ENCODE results near the gene IL1R1. TPM values are rescaled to one million over a fixed set of nuclear protein-coding genes. Genes with fewer than 3 reads are reported as not detected.

Gene IL1R1
- total and polyA plus RNA-seq, 10 of the 15 experiments (the other 5 are each of a cell fraction or from before 2014, with no cell fraction given): 0.17 to 13.2 (median 0.53) TPM

DNA sequence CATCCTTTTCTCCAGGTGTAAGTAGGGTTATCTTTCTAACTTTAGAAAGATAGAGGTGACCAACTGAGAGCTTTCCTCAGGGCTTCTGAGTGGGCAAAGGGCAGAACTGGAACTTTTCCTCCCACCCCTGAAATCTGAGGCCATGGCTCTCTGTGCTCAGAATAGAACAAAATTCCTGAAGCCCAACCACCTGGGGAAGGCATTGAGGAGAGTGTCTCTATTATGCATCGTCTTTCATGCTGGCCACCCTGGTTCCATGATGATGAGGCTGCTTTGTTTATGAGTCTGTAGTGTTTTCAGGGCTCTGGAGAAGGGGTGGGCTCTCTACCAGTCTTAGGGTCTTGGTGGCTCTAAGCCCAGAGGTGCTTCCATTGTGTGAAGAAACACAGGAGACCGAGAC lies 30.7 kb upstream of the IL1R1 start:
- intact Hi-C loops (cut with micrococcal nuclease; ENCODE audit: unreplicated experiment) (loop anchor here (10.0 kb wide), 1 partner anchor 253 kb away; no protein-coding TSS in a partner anchor), in situ Hi-C loops (cut with MboI) (no loop called here)
- SMC1A ChIA-PET (ENCODE audit: uncharacterized antibody, unreplicated experiment): interaction anchor here (0.9 to 2.8 kb wide), 6 partner anchors 26 to 128 kb away, joined by 3 to 11 read pairs (median 3); no protein-coding TSS in a partner anchor
- TF ChIP-seq, protein P1, sequence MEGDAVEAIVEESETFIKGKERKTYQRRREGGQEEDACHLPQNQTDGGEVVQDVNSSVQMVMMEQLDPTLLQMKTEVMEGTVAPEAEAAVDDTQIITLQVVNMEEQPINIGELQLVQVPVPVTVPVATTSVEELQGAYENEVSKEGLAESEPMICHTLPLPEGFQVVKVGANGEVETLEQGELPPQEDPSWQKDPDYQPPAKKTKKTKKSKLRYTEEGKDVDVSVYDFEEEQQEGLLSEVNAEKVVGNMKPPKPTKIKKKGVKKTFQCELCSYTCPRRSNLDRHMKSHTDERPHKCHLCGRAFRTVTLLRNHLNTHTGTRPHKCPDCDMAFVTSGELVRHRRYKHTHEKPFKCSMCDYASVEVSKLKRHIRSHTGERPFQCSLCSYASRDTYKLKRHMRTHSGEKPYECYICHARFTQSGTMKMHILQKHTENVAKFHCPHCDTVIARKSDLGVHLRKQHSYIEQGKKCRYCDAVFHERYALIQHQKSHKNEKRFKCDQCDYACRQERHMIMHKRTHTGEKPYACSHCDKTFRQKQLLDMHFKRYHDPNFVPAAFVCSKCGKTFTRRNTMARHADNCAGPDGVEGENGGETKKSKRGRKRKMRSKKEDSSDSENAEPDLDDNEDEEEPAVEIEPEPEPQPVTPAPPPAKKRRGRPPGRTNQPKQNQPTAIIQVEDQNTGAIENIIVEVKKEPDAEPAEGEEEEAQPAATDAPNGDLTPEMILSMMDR (IDR thresholded peaks at IDR 0.05 in 2 of 3, conservative IDR thresholded peaks at IDR 0.05 in 1 of 3; ENCODE audit: control insufficient read depth in 2 of 3, extremely low read depth in 1 of 3, insufficient read depth in 1 of 3, low read depth in 3 of 3, low read length in 3 of 3): no peak
- TF ChIP-seq, protein P2, sequence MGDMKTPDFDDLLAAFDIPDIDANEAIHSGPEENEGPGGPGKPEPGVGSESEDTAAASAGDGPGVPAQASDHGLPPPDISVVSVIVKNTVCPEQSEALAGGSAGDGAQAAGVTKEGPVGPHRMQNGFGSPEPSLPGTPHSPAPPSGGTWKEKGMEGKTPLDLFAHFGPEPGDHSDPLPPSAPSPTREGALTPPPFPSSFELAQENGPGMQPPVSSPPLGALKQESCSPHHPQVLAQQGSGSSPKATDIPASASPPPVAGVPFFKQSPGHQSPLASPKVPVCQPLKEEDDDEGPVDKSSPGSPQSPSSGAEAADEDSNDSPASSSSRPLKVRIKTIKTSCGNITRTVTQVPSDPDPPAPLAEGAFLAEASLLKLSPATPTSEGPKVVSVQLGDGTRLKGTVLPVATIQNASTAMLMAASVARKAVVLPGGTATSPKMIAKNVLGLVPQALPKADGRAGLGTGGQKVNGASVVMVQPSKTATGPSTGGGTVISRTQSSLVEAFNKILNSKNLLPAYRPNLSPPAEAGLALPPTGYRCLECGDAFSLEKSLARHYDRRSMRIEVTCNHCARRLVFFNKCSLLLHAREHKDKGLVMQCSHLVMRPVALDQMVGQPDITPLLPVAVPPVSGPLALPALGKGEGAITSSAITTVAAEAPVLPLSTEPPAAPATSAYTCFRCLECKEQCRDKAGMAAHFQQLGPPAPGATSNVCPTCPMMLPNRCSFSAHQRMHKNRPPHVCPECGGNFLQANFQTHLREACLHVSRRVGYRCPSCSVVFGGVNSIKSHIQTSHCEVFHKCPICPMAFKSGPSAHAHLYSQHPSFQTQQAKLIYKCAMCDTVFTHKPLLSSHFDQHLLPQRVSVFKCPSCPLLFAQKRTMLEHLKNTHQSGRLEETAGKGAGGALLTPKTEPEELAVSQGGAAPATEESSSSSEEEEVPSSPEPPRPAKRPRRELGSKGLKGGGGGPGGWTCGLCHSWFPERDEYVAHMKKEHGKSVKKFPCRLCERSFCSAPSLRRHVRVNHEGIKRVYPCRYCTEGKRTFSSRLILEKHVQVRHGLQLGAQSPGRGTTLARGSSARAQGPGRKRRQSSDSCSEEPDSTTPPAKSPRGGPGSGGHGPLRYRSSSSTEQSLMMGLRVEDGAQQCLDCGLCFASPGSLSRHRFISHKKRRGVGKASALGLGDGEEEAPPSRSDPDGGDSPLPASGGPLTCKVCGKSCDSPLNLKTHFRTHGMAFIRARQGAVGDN (IDR thresholded peaks at IDR 0.05): 0 out of 2 replicates have a peak, but pooled peaks have one; percentile 13
- no peak overlapping the region for H3K9ac ChIP-seq (ENCODE audit: control insufficient read depth, insufficient read depth, low read length)
- POLR2A ChIA-PET: interaction anchor here (1.9 kb wide), 1 partner anchor 55 kb away, joined by 4 read pairs; no protein-coding TSS in a partner anchor
- H3K27ac ChIP-seq (ENCODE audit: control insufficient read depth, insufficient read depth): no peak overlapping the region
- H4K20me1 ChIP-seq (ENCODE audit: control insufficient read depth, insufficient read depth): no peaks in the 10 kb centered on the region
- RAD21 ChIA-PET (ENCODE audit: unreplicated experiment): interaction anchor here (1.2 to 9.0 kb wide), 4 partner anchors 14 to 129 kb away, joined by 3 to 115 read pairs (median 16); no protein-coding TSS in a partner anchor
- ATAC-seq (no peak), DNase-seq (ENCODE audit: low read depth, low spot score) (no peak), FAIRE-seq (no peak)
- 0% methylated on average over 2 of the region's 2 CpGs for WGBS (ENCODE audit: insufficient coverage, insufficient replicate concordance, low lambda C conversion rate, missing lambda C conversion rate)
- H3K27me3 ChIP-seq (replicated peaks in 1 of 2; ENCODE audit: control insufficient read depth in 2 of 2, insufficient read depth in 2 of 2, low read length in 1 of 2): no peaks in the 10 kb centered on the region
- no peak overlapping the region for H3K4me3 ChIP-seq
- no peak overlapping the region for H2AFZ ChIP-seq (ENCODE audit: control insufficient read depth, low read depth, low read length)
- H3K9me3 ChIP-seq (replicated peaks; ENCODE audit: control insufficient read depth, insufficient read depth, low read length): no peaks in the 10 kb centered on the region; the same call in 2 of the 3 replicates
- CTCF ChIA-PET: interaction anchor here (1.0 to 4.4 kb wide), 4 partner anchors 26 to 129 kb away, joined by 3 to 31 read pairs (median 10); no protein-coding TSS in a partner anchor
- H3K79me2 ChIP-seq (ENCODE audit: control insufficient read depth, insufficient read depth, low read length): no peaks in the 10 kb centered on the region
- H3K4me2 ChIP-seq (ENCODE audit: control insufficient read depth, insufficient read depth): no peak overlapping the region
- BruUV-seq (replicated peaks): no TSS peak
- H3K4me1 ChIP-seq (ENCODE audit: control insufficient read depth, insufficient read depth, low read length): peaks cover 14% of the 10 kb centered on the region
- no peaks in the 10 kb centered on the region for H3K36me3 ChIP-seq (ENCODE audit: control insufficient read depth in 2 of 2, insufficient read depth in 2 of 2, low read length in 1 of 2)
